ENCODE data around the gene EFNA3.
A peak's percentile ranks its signal among the peaks of the same experiment; 100 is the strongest.

The EFNA3 gene

GRCh38 chr1:155073377-155074242, 5.0 kb upstream of the EFNA3 start:
- no peak overlapping the region for H3K4me3 ChIP-seq (ENCODE audit: low read depth, low read length)
- TF ChIP-seq, protein P1, sequence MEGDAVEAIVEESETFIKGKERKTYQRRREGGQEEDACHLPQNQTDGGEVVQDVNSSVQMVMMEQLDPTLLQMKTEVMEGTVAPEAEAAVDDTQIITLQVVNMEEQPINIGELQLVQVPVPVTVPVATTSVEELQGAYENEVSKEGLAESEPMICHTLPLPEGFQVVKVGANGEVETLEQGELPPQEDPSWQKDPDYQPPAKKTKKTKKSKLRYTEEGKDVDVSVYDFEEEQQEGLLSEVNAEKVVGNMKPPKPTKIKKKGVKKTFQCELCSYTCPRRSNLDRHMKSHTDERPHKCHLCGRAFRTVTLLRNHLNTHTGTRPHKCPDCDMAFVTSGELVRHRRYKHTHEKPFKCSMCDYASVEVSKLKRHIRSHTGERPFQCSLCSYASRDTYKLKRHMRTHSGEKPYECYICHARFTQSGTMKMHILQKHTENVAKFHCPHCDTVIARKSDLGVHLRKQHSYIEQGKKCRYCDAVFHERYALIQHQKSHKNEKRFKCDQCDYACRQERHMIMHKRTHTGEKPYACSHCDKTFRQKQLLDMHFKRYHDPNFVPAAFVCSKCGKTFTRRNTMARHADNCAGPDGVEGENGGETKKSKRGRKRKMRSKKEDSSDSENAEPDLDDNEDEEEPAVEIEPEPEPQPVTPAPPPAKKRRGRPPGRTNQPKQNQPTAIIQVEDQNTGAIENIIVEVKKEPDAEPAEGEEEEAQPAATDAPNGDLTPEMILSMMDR (IDR thresholded peaks at IDR 0.05; ENCODE audit: low read depth, low read length): no peak

- no peak overlapping the region for H3K4me3 ChIP-seq (ENCODE audit: low read depth, low read length)
- TF ChIP-seq, protein P1 (IDR thresholded peaks at IDR 0.05; ENCODE audit: low read depth, low read length): no peak
Measured at GRCh38 chr1:155075535-155075934, 3.1 kb upstream of the EFNA3 start.

DNA sequence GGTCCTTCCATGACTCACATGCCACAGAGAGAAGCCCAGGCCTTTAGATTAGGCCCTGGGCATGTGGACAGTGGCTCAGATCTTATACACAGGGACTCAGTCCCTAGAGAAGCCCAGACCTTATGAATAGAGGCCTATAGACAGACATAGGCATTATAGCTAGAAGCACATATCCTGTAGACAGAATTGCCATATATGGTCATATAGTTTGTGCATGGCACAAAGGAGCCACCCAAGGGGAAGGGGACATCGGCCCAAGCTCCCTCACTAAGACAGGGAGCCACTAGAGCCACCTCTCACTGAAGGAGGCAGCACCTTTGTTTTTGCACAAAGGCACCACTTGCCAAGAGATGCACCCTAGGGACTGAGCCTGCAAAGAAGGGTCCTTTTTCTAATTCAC, 2.3 kb upstream of the EFNA3 start:
- TF ChIP-seq, protein P1 (IDR thresholded peaks at IDR 0.05; ENCODE audit: low read depth, low read length): no peak
- no peak overlapping the region for H3K4me3 ChIP-seq (ENCODE audit: low read depth, low read length)

GRCh38 chr1:155077346-155077745, 1.3 kb upstream of the EFNA3 start:
- TF ChIP-seq, protein P1 (IDR thresholded peaks at IDR 0.05; ENCODE audit: low read depth, low read length): no peak
- H3K4me3 ChIP-seq (ENCODE audit: low read depth, low read length): no peak overlapping the region

- TF ChIP-seq, protein P1 (IDR thresholded peaks at IDR 0.05; ENCODE audit: low read depth, low read length): no peak
- H3K4me3 ChIP-seq (ENCODE audit: low read depth, low read length): no peak overlapping the region
Measured at GRCh38 chr1:155077758-155078445, 735 bp upstream of the EFNA3 start.

DNA sequence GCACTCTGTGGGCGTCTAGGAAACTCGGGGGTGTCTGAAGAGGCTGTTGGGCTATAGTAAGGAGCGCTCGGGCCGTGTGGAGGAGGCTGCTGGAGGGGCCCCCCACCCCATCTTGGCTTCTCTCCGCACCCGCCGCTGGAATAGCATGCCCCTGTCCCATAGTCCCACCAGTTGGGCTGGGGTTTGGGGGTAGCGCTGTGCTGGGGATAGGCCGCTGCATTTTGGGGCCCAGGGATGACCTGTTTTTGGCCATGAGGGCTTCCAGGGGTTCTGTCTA, 511 bp downstream of the EFNA3 start:
- TF ChIP-seq, protein P1 (IDR thresholded peaks at IDR 0.05; ENCODE audit: low read depth, low read length): no peak

More for the DNA sequence above, 511 bp downstream of the EFNA3 start:
- peak overlapping the region; percentile 31 for H3K4me3 ChIP-seq (ENCODE audit: low read depth, low read length)
